ENCODE measurements around the gene PGAM2.
"Not testable (repeated sequence)": the region's sequence is repeated elsewhere in the genome, so short reads cannot be mapped to it uniquely, and the experiment has no call there.

The PGAM2 gene

DNA sequence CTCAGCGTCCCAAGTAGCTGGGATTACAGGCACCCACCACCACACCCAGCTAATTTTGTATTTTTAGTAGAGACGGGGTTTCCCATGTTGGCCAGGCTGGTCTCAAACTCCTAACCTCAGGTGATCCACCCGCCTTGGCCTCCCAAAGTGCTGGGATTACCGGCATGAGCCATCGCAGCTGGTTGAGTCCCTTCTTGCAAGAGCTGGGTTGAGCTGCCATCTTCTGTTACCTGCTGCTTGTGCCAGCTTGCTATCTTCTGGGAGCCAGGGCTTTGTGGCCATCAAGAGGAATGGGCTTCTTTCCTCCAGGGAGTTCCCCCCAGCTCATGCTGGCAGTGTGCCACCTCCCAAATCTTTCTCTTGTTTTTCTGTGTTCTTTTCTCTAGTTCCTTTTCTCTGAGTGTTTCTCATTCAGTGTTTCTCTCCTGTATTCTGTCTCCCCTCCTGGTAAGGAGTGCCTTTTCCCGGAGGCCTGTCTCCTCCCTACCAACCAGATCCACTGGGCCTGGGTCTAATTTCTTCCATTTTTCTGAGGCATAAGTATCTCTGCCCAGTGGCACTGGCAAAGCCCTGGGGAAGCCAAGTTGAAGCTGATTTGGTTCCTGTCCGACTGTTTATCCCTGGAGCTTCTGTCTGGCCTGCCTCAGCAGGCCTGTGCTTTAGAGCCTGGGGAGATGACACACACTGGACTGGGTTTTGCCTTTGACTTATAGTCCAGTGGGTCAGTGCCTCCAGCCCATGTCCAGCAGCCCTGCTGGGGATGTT is 17.2 kb downstream of the PGAM2 start:
- DNase-seq = no peak

DNA sequence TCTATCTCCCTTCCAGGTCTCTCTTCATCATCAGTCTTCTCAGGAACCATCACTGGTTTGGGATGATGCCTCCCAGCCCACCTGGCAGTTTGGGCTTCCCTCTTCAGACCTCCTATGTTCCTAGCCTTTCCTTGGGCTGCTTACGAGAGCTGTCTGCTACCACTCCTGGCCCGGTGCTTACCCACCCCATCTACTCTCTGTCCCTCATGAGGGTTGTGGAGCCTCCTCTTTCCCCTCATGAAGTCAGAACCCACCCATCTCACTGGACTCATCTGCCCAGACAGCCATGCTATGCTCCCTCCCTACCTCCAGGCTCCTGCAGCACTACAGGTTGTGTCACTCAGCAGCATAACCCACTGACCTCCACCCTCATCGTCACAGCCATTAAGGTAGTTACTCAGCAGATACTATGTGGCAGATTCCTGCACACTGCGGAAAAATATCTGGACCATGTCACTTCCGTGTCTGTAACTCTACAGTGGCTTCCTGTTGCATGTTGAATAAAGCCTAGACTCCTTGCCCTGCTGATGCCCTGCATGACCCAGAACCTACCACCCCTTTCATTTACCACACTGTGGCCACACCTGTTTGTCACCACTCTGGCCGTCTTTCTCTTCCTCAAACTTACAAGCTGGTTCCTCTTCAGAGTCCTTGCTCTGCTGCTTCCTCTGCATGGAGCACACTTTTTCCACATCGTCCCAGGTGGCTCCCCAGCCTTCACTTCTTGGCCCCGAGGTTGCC is 18.9 kb downstream of the PGAM2 start:
- peak; percentile 48 for DNase-seq

DNA sequence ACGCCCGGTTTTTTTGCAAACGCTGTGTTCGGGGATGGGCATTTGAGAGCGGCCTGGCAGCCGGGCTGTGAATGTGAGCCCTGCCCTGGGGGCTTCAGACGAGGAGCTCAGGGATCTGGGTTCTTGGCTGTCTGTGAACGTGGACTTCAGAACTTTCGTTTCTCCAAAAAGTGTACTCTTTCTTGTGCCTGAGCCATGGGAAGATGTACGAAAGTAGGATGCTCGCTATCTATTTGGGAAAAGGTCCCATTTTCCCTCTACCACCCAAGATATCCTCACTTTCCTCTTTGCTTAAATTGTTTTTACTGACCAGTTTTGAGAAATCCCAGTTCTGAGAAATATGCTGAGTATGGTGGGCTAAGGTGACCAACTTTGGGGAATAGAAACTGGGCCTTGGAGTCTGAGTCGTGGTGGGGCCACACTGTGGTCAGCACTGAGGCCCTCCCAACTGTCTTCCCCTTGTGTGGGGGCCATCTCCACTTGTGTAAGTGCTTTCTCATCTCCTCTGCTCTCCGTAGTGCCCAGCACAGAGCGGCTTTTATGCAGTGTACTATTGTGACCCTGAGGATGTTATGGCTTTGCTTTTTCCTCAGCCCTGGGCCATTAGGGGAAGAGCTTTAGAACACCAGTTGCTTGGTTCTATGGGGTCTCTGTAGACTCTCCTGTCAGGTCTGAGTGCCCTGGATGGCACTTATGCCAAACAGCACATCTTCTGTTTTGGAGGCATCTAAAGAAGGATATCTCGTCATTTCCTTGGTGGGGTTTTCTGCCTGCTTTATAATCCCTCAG is 19.9 kb downstream of the PGAM2 start:
- no peak for DNase-seq

DNA sequence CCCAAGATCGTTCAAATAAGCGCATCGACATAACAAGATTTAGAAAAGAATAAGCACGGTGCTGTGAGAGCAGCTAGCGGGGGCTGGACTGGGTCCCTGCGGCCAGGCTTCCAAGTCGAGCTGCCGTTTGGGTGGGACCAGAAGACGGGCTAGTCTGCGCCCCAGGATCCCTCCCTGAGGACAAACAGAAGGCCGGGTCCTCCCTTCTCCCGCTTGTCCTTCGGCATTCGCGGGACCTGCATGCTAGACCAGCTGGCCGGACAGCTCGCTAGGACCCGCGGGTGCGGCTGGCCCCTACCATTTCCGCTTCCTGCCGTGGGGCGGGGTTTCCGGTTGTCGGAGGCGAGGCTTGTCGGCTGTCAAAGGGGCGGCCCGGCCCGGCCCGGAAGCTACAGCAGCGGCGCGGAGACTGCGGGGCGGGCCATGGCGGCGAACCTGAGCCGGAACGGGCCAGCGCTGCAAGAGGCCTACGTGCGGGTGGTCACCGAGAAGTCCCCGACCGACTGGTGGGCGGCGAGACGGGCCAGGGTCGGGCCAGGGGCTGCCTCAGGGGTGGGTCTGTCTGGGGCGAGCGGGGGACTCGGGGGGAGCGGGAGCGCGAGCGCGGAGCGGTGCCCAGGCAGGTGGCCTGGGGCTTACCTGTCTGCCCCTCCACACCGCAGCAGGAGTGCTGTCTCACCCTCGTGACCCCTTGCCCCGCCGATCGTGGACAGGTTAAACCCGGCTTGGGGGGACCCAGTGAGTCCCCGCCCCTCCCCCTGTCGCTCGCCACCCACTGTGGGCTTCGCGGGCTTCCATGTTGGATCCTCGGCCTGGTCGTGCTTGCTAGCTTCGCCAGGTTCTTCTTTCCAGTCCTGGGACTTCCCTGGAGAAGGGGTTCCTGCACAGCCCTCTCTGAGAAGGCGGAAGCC is 20.8 kb downstream of the PGAM2 start, which contains the start of gene DBNL:
Gene DBNL, plus strand, starts transcription at position 388 of the 911 bp plus-strand sequence. Its CDS starts 36 bp downstream, at position 424.
- DNase-seq = peak; percentile 91

DNA sequence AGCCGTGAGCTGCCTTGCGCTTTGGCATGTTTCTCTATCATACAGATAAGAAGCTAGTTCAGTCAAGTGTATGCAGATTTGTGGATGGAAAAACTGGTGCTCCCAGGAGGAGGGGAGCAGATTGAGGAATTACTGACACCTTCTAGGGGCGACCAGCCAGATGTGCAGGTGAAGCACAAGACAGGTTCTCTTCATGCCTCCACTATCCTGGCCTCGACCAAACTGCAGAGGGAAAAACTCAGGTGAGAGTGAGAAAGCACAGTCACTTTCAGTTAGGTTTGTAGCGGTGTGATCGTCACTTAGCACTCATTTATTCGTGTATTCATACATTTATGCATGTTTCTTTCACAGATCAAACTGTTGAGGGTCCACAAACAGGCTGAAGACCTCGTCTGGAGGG is 21.5 kb downstream of the PGAM2 start:
- DNase-seq = no peak

DNA sequence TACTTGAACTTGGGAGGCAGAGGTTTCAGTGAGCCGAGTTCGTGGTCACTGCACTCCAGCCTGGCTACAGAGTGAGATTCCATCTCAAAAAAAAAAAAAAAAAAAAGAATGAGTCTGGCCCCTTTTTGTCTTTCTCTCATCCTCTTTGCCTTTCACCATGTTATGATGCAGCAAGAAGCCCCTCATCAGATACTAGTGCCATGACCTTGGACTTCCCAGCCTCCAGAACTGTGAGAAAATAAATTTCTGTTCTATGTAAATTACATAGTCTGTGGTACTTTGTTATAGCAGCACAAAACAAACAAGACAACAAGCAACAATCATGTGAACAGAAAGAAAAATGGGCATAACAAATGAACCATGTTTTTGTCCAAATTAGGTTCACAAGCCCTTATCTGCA is 23.1 kb downstream of the PGAM2 start:
- no peak for DNase-seq

DNA sequence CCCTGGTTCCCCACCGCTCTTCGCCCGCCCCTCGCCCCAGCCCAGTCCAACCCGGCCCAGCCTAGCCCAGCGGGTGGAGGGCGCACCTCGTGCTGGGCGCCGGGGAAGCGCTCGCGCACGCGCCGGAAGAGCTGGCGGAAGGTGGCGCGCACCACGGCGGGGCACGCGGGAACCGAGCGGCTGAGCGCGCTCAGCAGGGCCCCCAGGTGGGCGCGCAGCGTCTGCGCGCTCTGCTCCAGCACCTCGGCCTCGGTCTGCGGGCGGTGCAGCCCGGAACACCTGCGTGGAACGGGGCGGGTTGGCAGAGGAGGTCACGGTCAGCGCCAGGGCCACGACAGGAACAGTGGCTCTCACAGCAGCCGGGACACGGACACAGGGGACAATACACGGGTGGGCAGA is 24.9 kb downstream of the PGAM2 start:
- peak; percentile 74 for DNase-seq

DNA sequence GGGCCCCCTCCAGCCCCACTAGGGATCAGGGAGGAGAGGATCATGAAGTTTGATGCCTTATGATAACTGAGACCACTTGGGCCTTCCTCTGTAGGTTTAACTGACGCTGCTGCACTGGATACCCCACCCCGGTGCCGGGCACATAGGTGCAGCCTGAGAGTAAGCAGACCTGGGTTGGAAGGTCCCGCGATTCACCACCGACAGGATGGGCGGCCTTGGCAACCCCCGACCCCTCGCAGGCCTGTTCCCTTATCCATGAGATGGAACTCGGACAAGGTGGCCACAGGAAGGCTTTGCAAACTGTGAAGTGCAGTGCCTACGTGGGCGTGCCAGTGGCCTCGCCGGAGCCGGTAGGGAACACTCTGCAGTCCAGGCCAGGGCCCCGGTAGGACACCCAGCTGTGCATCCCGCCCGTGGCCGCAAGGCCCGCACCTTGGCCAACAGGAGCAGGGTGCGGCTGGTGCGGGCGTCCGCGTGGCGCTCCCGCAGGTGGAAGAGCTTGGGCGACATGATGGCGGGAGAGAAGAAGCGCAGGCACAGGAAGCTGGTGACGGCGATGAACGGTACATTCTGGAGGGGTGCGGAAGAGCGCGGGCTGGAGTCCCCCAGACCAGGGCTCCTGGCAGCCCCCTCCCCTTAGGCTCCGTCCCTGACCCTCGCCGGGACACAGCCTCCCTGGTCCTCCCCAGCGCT is 25.4 kb downstream of the PGAM2 start:
- not testable (repeated sequence) for DNase-seq

DNA sequence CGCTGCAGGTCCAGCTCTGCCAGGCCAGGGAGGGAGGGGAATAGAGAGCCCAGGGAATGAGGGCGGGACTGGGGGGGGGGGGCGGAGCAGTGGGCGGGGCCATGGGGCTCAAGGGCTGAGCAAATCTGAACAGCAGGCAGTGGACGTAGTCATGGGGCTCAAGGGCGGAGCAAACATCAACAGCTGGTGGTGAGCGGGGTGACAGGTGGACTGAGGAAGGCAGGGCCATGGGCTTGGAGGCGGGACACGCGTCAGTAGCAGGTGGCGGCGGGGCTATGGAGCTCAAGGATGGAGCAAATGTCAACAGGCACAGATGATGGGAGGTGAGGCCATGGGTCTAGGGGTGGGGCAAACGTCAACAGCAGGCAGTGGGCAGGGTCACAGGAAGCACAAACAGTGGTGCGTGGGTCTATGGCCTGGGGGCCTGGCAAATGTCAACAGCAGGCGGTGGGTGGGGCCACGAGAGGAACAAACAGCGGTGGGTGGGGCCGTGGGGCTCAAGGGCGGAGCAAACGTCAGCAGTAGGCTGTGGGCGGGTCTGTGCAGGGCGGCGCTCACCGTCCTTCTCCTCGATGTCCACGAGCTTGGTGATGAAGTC is 26.3 kb downstream of the PGAM2 start:
- DNase-seq = peak; percentile 86

DNA sequence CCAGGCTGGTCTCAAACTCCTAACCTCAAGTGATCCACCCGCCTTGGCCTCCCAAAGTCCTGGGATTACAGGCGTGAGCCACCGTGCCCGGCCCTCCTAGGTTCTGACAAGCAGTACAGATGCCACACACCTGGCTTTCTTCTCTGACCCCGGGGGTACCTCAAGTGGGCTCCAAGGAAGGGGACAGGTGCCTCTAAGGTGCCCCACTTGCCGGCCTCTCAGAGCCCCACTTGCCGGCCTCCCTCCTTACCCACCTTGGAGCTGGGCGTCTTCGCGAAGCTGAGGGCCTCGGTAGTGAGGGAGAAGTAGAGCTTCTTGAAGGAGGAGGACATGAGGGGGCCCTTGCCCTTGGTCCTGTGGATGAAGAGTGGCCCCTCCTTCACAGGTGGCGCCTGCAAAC is 26.8 kb downstream of the PGAM2 start:
- DNase-seq = not testable (repeated sequence)

DNA sequence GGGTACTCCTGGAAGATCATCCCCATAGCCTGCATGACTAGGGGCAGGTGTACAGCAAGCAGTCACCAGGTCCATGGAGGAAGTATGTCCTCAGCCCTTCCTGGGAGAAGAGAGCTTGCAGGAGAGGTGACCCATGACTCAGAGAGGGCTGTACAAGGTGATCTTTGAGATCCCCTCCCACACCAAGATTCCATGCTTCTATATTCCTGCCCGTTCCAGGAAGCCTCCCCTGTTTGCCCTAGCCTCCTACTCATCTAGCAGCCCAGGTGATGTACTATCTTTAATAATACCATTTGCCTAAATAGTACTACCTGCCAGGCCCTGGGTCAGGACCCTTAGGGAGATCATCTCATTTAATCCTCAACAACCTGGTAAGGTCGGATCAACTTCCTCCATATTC is 27.4 kb downstream of the PGAM2 start:
- not testable (repeated sequence) for DNase-seq

DNA sequence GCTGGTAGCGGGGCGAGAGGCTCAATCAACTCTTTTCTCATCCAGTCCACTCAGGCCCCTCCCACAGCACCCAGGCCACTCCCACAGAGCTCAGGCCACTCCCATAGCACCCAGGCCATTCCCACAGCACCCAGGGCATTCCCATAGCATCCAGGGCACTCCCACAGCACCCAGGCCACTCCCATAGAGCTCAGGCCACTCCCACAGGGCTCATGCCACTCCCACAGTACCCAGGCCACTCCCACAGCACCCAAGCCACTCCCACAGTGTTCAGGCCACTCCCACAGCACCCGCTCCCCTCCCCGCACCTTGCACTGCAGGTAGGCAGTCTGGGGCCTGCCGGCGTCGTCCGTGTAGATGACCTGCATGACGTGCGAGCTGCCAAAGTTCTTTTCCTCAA is 29.0 kb downstream of the PGAM2 start:
- DNase-seq = not testable (repeated sequence)

DNA sequence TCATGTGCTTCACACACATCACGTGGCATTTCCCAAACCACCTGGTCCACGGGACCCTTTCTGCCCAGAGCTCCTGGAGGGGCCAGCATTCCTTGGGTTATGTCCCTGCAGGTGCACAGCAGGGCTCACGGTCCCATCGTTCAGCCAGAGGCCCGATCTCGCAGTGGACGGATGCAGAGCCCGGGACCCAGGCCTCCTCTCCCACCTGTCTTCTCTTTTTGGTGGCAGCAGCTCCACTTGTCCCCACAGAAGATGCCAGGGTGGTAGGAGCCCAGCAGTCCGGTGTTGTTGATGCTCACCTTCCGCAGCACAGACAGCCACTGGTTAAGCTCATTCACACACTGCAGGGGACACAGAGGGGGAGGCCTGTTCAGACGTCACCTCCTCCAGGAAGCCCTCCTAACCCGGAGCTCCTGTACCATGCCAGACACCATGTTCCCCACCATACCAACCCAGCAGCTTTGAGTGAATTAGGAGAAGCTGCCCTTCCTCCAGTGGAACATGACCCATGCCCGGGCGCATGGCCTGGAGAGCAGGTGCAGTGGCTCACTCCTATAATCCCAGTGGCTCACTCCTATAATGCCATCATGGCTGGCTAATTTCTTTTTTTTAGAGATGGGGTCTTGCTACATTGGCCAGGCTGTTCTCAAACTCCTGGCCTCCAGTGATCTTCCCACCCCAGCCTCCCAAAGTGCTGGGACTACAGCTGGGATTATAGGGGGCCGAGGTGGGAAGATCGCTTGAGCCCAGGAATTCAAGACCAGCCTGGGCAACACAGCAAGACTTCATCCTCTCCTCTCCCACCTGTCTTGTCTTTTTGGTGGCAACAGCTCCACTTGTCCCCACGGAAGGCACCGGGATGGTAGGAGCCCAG is 31.2 kb downstream of the PGAM2 start:
- DNase-seq = not testable (repeated sequence)

DNA sequence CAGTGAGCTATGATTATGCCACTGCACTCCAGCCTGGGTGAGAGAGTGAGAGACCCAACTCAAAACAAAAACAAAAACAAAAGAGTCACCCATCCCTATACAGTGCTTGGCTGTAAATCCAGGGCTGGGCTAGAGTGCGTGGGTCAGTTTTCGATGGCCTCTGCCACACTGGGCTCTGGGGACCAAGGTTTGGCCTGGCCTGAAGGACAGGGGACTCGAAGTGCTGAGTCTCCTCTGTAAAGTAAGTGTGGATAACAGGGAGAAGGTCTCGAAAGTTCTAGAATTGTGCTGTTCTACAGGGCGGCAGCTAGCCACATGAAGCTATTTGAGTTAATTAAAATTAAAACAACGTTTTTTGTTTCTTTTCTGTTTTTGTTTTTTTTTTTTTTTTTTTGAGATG is 33.3 kb downstream of the PGAM2 start:
- not testable (repeated sequence) for DNase-seq

DNA sequence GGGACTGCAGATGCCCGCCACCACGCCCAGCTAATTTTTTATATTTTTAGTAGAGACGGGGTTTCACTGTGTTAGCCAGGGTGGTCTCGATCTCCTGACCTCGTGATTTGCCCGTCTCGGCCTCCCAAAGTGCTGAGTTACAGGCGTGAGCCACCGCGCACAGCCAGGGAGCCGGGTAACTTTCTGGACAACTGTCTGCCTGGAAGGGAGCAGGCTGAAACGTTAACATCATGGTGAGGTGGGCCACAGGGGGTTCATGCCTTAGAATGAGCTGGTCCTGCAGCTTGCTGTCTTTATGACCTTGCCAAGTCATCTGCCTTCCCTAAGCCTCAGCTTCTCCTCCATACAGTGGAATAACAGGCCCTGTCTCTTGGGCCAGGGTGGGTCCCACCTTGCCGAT is 34.0 kb downstream of the PGAM2 start:
- not testable (repeated sequence) for DNase-seq

DNA sequence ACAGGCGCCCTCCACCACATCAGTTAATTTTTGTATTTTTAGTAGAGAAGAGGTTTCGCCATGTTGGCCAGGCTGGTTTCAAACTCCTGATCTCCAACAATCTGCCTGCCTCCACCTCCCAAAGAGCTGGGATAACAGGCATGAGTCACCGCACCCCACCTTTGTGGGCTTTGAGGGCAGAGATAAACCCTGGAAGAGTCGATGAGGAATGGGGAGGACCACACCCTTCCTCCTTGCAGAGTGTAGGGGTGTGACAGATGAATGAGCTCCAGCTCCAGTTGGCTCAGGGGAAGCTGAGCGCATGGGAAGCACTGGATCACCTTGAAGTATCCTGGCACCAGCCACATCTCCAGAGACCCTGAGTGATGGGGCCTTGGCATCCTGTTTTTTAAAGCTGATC is 35.3 kb downstream of the PGAM2 start:
- not testable (repeated sequence) for DNase-seq

DNA sequence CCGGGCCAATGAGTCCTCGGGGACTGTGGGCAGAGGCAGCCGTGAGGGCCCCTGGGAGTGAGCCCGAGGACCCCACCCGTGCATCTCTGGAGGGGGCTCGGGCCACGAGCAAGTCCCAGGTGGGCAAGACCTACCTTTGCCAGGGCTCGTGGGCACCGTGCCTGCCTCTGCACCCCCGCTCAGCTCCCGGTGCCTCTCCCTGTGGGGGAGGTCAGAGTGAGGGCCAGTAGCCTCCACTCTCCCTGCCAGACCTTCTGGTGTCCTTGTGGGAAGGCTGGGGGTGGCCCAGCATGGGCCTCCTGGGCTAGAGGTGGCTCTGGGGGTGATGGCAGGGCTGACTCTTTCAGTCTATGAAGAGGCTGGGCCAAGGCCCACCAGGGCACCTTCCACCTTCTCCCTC is 35.9 kb downstream of the PGAM2 start:
- DNase-seq = not testable (repeated sequence)

DNA sequence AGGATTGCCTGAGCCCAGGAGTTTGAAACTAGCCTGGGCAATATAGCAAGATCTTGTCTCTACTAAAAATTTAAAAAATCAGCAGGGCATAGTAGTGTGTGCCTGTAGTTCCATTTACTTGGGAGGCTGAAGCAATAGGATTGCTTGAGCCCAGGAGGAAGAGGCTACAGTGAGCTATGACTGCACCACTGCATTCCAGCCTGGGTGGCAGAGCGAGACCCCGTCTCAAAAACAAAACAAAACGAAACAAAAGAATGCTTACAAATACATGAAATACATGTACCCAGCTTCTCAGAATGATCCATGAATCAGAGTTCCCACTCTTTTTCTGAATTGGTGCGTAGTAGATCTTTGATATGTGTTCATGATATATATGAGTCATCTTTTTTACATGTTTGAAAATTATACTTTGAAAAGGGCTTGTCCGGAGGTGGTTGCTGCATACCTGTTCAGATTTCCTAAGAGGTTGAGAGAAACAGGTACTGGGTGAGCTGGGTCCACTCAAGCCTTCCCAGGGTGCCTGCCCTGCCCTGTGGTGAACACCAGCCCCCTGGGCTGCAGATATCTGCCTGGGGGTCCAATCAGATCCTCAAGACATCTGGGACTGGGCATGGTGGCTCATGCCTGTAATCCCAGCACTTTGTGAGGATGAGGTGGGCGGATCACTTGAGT is 42.4 kb downstream of the PGAM2 start:
- DNase-seq = not testable (repeated sequence)

DNA sequence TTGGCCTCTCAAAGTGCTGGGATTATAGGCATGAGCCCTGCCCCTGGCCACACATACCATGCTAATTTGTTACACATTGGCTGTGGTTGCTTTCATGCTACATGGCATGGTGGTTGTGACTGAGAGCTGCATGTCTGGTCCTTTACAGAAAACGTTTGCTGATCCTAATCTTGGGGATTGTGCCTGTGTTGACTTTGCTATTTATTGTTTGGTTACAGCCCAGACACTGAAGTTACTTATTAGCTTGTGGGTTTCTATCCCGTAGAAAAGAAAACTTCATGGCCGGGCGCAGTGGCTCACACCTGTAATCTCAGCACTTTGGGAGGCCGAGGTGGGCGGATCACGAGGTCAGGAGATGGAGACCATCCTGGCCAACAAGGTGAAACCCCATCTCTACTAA is 43.3 kb downstream of the PGAM2 start:
- DNase-seq = not testable (repeated sequence)

DNA sequence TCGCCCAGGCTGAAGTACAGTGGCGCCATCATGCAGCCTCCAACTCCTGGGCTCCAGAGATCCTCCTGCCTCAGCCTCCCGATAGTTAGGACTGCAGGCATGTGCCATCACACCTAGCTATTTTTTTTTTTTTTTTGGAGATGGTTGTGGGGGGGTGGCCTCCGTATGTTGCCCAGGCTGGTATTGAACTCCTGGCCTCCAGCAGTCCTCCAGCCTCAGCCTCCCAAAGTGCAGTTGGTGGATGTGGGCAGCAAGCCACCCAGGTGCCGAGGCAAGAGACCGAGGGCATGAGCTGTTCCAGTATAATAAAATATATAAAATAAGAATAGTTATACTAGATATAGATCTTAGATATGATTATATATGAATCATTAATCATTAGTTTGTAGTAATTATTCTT is 45.5 kb downstream of the PGAM2 start:
- not testable (repeated sequence) for DNase-seq
